PC-3 (cell line): Measurements from ENCODE around the gene TPGS1. TPM values are rescaled to one million over a fixed set of nuclear protein-coding genes. Genes with fewer than 3 reads are reported as not detected.

ENCODE experiments used
- ATAC-seq: fragments of 200-7000 bp; cut with Tn5 transposase; 2 replicates; pipeline ENCODE4 v1.9.1; 2020; ENCODE audit warnings: mild to moderate bottlenecking, moderate library complexity
- BruUV-seq: library from RNA; stranded (reverse); fragments of 400-500 nt; replicated peaks from 2 replicates; lab custom pipeline; 2021; lab: Mats Ljungman, UMichigan
- CTCF ChIA-PET: fragments of 300-600 bp; sonication (Branson Sonifier 250); formaldehyde crosslinking; loops from one replicate; lab custom pipeline; 2022; ENCODE audit warnings: antibody characterized with exemption; lab: Charles Lee
- POLR2A ChIA-PET: fragments of 300-600 bp; sonication (Branson Sonifier 250); formaldehyde crosslinking; loops from one replicate; lab custom pipeline; 2022; ENCODE audit warnings: antibody characterized with exemption; ENCODE audit not compliant: unreplicated experiment; lab: Charles Lee
- DNase-seq: peaks from one replicate; pipeline ENCODE4 v3.0.0-alpha.2; 2015
- H2AFZ ChIP-seq: fragments of 300-600 bp; sonication (generic); 2 replicates; pipeline ENCODE4 v1.6.0; 2016; ENCODE audit warnings: antibody characterized with exemption, low read length
- H3F3A ChIP-seq: fragments of 300-600 bp; sonication (generic); one replicate; pipeline ENCODE4 v1.6.0; 2017; ENCODE audit warnings: antibody characterized with exemption, low read length, control low read depth, mild to moderate bottlenecking; ENCODE audit not compliant: unreplicated experiment
- H3K27ac ChIP-seq: fragments of 300-600 bp; sonication (generic); 2 replicates; pipeline ENCODE4 v1.5.1; 2016; ENCODE audit warnings: mild to moderate bottlenecking, low read length
- H3K27me3 ChIP-seq: fragments of 300-600 bp; sonication (generic); 2 replicates; pipeline ENCODE4 v1.6.1; 2016; ENCODE audit warnings: low read length, mixed read lengths
- H3K36me3 ChIP-seq: fragments of 300-600 bp; sonication (generic); 2 replicates; pipeline ENCODE4 v1.6.1; 2016; ENCODE audit warnings: low read depth, mixed run types, low read length, mixed read lengths
- H3K4me1 ChIP-seq: fragments of 300-600 bp; sonication (generic); 2 replicates; pipeline ENCODE4 v1.5.1; 2016; ENCODE audit warnings: low read length; ENCODE audit not compliant: insufficient read depth
- H3K4me2 ChIP-seq: fragments of 300-600 bp; sonication (generic); 2 replicates; pipeline ENCODE4 v1.6.0; 2016; ENCODE audit warnings: low read length
- H3K4me3 ChIP-seq: fragments of 300-600 bp; sonication (generic); 2 replicates; pipeline ENCODE4 v1.5.1; 2016; ENCODE audit warnings: mild to moderate bottlenecking, low read length, mixed read lengths
- H3K79me2 ChIP-seq: fragments of 300-600 bp; sonication (generic); 2 replicates; pipeline ENCODE4 v1.6.1; 2017; ENCODE audit warnings: low read length, mixed read lengths
- H3K9ac ChIP-seq: fragments of 300-600 bp; sonication (generic); 2 replicates; pipeline ENCODE4 v1.6.0; 2016; ENCODE audit warnings: mild to moderate bottlenecking, low read length
- H3K9me2 ChIP-seq: fragments of 300-600 bp; sonication (generic); replicated peaks from 2 replicates; pipeline ENCODE4 v1.6.1; 2016; ENCODE audit warnings: mixed run types, low read length, mixed read lengths
- H3K9me3 ChIP-seq: fragments of 300-600 bp; sonication (generic); 2 replicates; pipeline ENCODE4 v1.6.1; 2016; ENCODE audit warnings: low read length, mixed read lengths
- H4K20me1 ChIP-seq: fragments of 300-600 bp; sonication (generic); 2 replicates; pipeline ENCODE4 v1.6.1; 2016; ENCODE audit warnings: low read length, mixed read lengths
- EZH2 ChIP-seq: fragments of 300-600 bp; sonication (generic); IDR thresholded peaks from one replicate; pipeline ENCODE4 v1.6.1; 2017; ENCODE audit warnings: antibody characterized with exemption, mild to moderate bottlenecking, low read length; ENCODE audit not compliant: unreplicated experiment
- EZH2phosphoT487 ChIP-seq: fragments of 300-600 bp; sonication (generic); IDR thresholded peaks from 2 replicates; pipeline ENCODE4 v1.6.1; 2018; ENCODE audit warnings: mild to moderate bottlenecking, antibody characterized with exemption, low read length, borderline replicate concordance
- intact Hi-C: fragments of 100-400 bp; cut with micrococcal nuclease; formaldehyde crosslinking; loops from 2 replicates; pipeline ENCODE4 v1.9.0; 2023
- total RNA-seq: library from RNA; depleted of rRNA; stranded (reverse); fragments of >200 nt; gene quantifications from 2 replicates; pipeline ENCODE4 v1.2.3, GENCODE V29; 2014
- TF ChIP-seq, protein P1 (sequence below): fragments of 300-600 bp; sonication (generic); conservative IDR thresholded peaks from 2 replicates; pipeline ENCODE4 v1.5.1; 2017; ENCODE audit warnings: antibody characterized with exemption, low read depth, mild to moderate bottlenecking, low read length

Gene TPGS1
- total RNA-seq, 1 experiment from 2014 or later = 28.5 TPM

DNA sequence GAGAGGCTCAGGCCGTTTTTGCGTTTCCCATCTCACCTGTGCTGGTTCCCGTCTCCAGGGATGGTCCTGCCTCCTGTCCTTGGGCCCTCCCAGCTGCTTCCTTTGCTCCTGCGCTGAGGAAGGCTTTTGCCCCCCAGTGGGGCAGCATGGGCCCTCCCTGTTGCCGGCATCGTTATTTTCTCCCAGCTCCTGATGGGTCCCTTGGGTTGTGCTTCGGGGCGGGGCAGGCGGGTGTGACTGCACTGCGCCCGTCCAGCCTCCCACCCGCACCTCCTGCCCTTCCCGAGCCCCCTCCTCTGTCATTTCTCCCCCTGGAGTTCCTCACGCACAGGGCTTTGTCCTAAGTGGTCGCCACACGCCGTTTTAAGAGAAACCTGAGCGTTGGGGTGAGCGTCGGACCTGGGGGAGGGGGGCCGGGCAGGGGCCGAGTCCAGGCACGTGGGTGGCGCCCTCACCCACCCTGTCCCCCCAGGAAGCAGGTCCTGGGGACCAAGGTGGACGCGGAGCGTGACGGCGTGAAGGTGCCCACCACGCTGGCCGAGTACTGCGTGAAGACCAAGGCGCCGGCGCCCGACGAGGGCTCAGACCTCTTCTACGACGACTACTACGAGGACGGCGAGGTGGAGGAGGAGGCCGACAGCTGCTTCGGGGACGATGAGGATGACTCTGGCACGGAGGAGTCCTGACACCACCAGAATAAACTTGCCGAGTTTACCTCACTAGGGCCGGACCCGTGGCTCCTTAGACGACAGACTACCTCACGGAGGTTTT, 33.8 kb downstream of the TPGS1 start:
- intact Hi-C loops = no loop called here
- POLR2A ChIA-PET = no interaction called here
- no TSS peak for BruUV-seq

DNA sequence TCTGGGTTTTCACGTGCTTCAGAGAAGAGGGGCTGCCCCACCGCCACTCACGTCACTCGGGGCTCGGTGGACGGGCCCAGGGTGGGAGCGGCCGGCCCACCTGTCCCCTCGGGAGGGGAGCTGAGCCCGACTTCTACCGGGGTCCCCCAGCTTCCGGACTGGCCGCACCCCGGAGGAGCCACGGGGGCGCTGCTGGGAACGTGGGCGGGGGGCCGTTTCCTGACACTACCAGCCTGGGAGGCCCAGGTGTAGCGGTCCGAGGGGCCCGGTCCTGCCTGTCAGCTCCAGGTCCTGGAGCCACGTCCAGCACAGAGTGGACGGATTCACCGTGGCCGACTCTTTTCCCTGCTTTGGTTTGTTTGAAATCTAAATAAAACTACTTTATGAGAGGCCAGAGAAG, 34.4 kb downstream of the TPGS1 start:
- Histone ChIP-seq H3K4me2 (no peak overlapping the region), H3K9me3 (no peaks in the 10 kb centered on the region), H3F3A (no peaks in the 10 kb centered on the region), H3K27me3 (no peaks in the 10 kb centered on the region), H2AFZ (no peak overlapping the region), H3K27ac (no peak overlapping the region), H3K4me3 (no peak overlapping the region), H3K4me1 (no peaks in the 10 kb centered on the region), H4K20me1 (no peaks in the 10 kb centered on the region), H3K79me2 (no peaks in the 10 kb centered on the region), H3K9me2 (no peaks in the 10 kb centered on the region), H3K36me3 (0 out of 2 replicates have a peak, but pooled peaks cover 5% of the 10 kb centered on the region), H3K9ac (no peak overlapping the region)
- ChIA-PET POLR2A (no interaction called here), CTCF (no interaction called here)
- ATAC-seq = no peak
- intact Hi-C loops = no loop called here
- no TSS peak for BruUV-seq
- TF ChIP-seq EZH2phosphoT487 (no peak), EZH2 (no peak)
- TF ChIP-seq, protein P1, sequence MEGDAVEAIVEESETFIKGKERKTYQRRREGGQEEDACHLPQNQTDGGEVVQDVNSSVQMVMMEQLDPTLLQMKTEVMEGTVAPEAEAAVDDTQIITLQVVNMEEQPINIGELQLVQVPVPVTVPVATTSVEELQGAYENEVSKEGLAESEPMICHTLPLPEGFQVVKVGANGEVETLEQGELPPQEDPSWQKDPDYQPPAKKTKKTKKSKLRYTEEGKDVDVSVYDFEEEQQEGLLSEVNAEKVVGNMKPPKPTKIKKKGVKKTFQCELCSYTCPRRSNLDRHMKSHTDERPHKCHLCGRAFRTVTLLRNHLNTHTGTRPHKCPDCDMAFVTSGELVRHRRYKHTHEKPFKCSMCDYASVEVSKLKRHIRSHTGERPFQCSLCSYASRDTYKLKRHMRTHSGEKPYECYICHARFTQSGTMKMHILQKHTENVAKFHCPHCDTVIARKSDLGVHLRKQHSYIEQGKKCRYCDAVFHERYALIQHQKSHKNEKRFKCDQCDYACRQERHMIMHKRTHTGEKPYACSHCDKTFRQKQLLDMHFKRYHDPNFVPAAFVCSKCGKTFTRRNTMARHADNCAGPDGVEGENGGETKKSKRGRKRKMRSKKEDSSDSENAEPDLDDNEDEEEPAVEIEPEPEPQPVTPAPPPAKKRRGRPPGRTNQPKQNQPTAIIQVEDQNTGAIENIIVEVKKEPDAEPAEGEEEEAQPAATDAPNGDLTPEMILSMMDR = no peak
- DNase-seq = no peak

More for the DNA sequence above, 33.8 kb downstream of the TPGS1 start:
- H3K9me3 ChIP-seq = no peaks in the 10 kb centered on the region
- no peak overlapping the region for H3K4me3 ChIP-seq
- H3K27me3 ChIP-seq = no peaks in the 10 kb centered on the region
- no peak overlapping the region for H2AFZ ChIP-seq
- TF ChIP-seq EZH2phosphoT487 (no peak), EZH2 (no peak)
- TF ChIP-seq, protein P1 = no peak
- H3F3A ChIP-seq = no peaks in the 10 kb centered on the region
- H3K9me2 ChIP-seq = no peaks in the 10 kb centered on the region
- ATAC-seq (no peak), DNase-seq (no peak)
- 0 out of 2 replicates have a peak, but pooled peaks cover 11% of the 10 kb centered on the region for H3K36me3 ChIP-seq
- H3K9ac ChIP-seq = no peak overlapping the region
- no peak overlapping the region for H3K27ac ChIP-seq
- CTCF ChIA-PET = no interaction called here
- H4K20me1 ChIP-seq = no peaks in the 10 kb centered on the region
- H3K4me1 ChIP-seq = no peaks in the 10 kb centered on the region
- no peak overlapping the region for H3K4me2 ChIP-seq
- H3K79me2 ChIP-seq = peaks cover 2% of the 10 kb centered on the region

DNA sequence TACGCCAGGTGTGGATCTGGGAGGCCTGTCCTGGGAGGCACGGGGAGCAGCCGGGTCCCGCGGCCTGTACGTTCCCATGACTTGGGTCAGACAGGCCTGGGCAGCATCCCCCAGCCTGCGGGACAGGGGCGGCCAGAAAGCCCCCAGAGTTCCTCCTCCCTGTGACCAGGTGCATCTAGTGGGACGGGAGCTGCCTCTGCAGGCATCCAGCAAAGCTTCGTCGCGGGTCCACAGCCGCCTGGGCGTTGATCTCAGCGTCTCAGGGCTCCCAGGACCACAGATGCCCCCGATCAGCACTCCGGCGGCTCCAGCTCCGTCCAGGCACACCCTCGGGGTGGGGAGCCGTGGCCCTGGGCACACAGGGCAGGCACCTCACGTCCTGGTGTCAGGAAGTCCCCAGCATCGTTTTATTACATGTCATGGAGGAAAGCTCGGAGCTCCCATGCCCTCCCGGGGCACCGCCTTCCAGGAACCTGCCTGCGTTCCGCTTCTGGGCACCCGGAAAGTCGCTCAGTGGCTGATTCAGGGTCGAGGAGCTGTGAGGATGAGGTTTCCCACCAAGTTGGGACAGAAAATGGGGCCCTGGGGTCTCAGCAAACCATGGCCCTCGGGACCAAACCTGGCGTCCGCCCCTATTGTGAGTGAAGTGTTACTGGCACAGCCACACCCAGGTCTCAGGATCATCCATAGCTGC, 35.0 kb downstream of the TPGS1 start:
- Histone ChIP-seq H3K9ac (no peak overlapping the region), H2AFZ (no peak overlapping the region), H3K79me2 (no peaks in the 10 kb centered on the region), H3K4me2 (no peak overlapping the region), H3K4me1 (no peaks in the 10 kb centered on the region), H3K9me3 (no peaks in the 10 kb centered on the region), H4K20me1 (no peaks in the 10 kb centered on the region), H3F3A (no peaks in the 10 kb centered on the region), H3K36me3 (no peaks in the 10 kb centered on the region), H3K27me3 (no peaks in the 10 kb centered on the region), H3K4me3 (no peak overlapping the region), H3K9me2 (no peaks in the 10 kb centered on the region), H3K27ac (no peak overlapping the region)
- BruUV-seq = no TSS peak
- ChIA-PET CTCF (no interaction called here), POLR2A (no interaction called here)
- DNase-seq = no peak
- ATAC-seq = no peak
- no peak for TF ChIP-seq EZH2
- no peak for TF ChIP-seq EZH2phosphoT487
- TF ChIP-seq, protein P1 = no peak
- intact Hi-C loops = no loop called here
